Astrocyte (in vitro differentiated cells and primary cell): ENCODE measurements around the gene SPON1. TPM values are rescaled to one million over a fixed set of nuclear protein-coding genes. Genes with fewer than 3 reads are reported as not detected.

ENCODE experiments used
- DNase-seq: peaks from one replicate; pipeline ENCODE4 v3.0.0-alpha.2; 2010; ENCODE audit warnings: low read depth
- FAIRE-seq: peaks from 2 replicates; lab custom pipeline; 2011; peaks lifted over from hg19 to GRCh38; lab: Jason Lieb, UNC
- H2AFZ ChIP-seq: 2 replicates; pipeline ENCODE4 v1.6.0; 2012; ENCODE audit warnings: low read depth, low read length, inconsistent platforms
- H3K27ac ChIP-seq: 2 replicates; pipeline ENCODE4 v1.5.1; 2011; ENCODE audit warnings: low read depth, low read length, inconsistent platforms
- H3K27me3 ChIP-seq: 2 replicates; pipeline ENCODE4 v1.6.0; 2011; ENCODE audit warnings: low read length, inconsistent platforms; ENCODE audit not compliant: insufficient read depth
- H3K36me3 ChIP-seq: 2 replicates; pipeline ENCODE4 v1.5.1; 2011; ENCODE audit warnings: low read length, inconsistent platforms; ENCODE audit not compliant: insufficient read depth
- H3K4me1 ChIP-seq: 2 replicates; pipeline ENCODE4 v1.5.1; 2011; ENCODE audit warnings: low read length, inconsistent platforms; ENCODE audit not compliant: insufficient read depth
- H3K4me2 ChIP-seq: 2 replicates; pipeline ENCODE4 v1.6.0; 2012; ENCODE audit warnings: low read length, inconsistent platforms
- H3K4me3 ChIP-seq: 2 replicates; pipeline ENCODE4 v1.5.1; 2011; ENCODE audit warnings: low read depth, mild to moderate bottlenecking, low read length, inconsistent platforms; ENCODE audit not compliant: insufficient read depth
- H3K79me2 ChIP-seq: 2 replicates; pipeline ENCODE4 v1.6.0; 2012; ENCODE audit warnings: mild to moderate bottlenecking, low read length, inconsistent platforms; ENCODE audit not compliant: insufficient read depth
- H3K9ac ChIP-seq: 2 replicates; pipeline ENCODE4 v1.6.0; 2012; ENCODE audit warnings: mild to moderate bottlenecking, low read length, inconsistent platforms
- H3K9me3 ChIP-seq: 2 replicates; pipeline ENCODE4 v1.5.1; 2012; ENCODE audit warnings: low read depth, mild to moderate bottlenecking, low read length, inconsistent platforms; ENCODE audit not compliant: insufficient read depth
- H4K20me1 ChIP-seq: 2 replicates; pipeline ENCODE4 v1.6.0; 2012; ENCODE audit warnings: low read length, inconsistent platforms; ENCODE audit not compliant: insufficient read depth
- H3K27ac Mint-ChIP-seq: one replicate; pipeline ENCODE4 v1.8.0; 2021; ENCODE audit warnings: mild to moderate bottlenecking, mixed read lengths; ENCODE audit not compliant: unreplicated experiment
- H3K27me3 Mint-ChIP-seq: one replicate; pipeline ENCODE4 v1.8.0; 2021; ENCODE audit warnings: low read depth, mixed read lengths; ENCODE audit not compliant: unreplicated experiment
- H3K36me3 Mint-ChIP-seq: one replicate; pipeline ENCODE4 v1.8.0; 2021; ENCODE audit warnings: low read depth, mixed read lengths; ENCODE audit not compliant: unreplicated experiment
- H3K4me1 Mint-ChIP-seq: one replicate; pipeline ENCODE4 v1.8.0; 2021; ENCODE audit warnings: low read depth, mixed read lengths; ENCODE audit not compliant: unreplicated experiment
- H3K4me3 Mint-ChIP-seq: one replicate; pipeline ENCODE4 v1.8.0; 2021; ENCODE audit warnings: mild to moderate bottlenecking, moderate library complexity, mixed read lengths; ENCODE audit not compliant: unreplicated experiment
- H3K9me3 Mint-ChIP-seq: one replicate; pipeline ENCODE4 v1.8.0; 2021; ENCODE audit warnings: mild to moderate bottlenecking, mixed read lengths; ENCODE audit not compliant: unreplicated experiment
- CTCF ChIP-seq: IDR thresholded peaks from 2 replicates; pipeline ENCODE4 v1.5.1; 2011; ENCODE audit warnings: low read depth, mild to moderate bottlenecking, inconsistent platforms, low read length, moderate library complexity; ENCODE audit not compliant: insufficient read depth
- EZH2 ChIP-seq: IDR thresholded peaks from 2 replicates; pipeline ENCODE4 v1.6.1; 2012; ENCODE audit warnings: mild to moderate bottlenecking, low read length, inconsistent platforms; ENCODE audit not compliant: insufficient read depth
- total RNA-seq: library from RNA; stranded (reverse); gene quantifications from 2 replicates; pipeline ENCODE4 v1.2.1, GENCODE V29; 2021

The SPON1 gene
- total RNA-seq, 1 donor from 2014 or later: 2.0 TPM

- no peaks in the 10 kb centered on the region for H4K20me1 ChIP-seq
- no peaks in the 10 kb centered on the region for H3K4me1 ChIP-seq
- H3K4me3 ChIP-seq: no peak overlapping the region
- TF ChIP-seq CTCF: no peak
- TF ChIP-seq EZH2: no peak
- H3K4me3 Mint-ChIP-seq: no peak overlapping the region
- no peaks in the 10 kb centered on the region for H3K4me1 Mint-ChIP-seq
- H3K36me3 Mint-ChIP-seq: no peaks in the 10 kb centered on the region
- H3K27me3 Mint-ChIP-seq: peaks cover 7% of the 10 kb centered on the region
- H3K9me3 Mint-ChIP-seq: peaks cover 5% of the 10 kb centered on the region
- DNase-seq: no peak
- H3K9me3 ChIP-seq: no peaks in the 10 kb centered on the region
- H2AFZ ChIP-seq: no peak overlapping the region
- H3K27ac Mint-ChIP-seq: no peak overlapping the region
- no peaks in the 10 kb centered on the region for H3K79me2 ChIP-seq
- no peak overlapping the region for H3K27ac ChIP-seq
- no peak overlapping the region for H3K4me2 ChIP-seq
- H3K27me3 ChIP-seq: no peaks in the 10 kb centered on the region
- H3K9ac ChIP-seq: no peak overlapping the region
- H3K36me3 ChIP-seq: no peaks in the 10 kb centered on the region
- FAIRE-seq: no peak
Measured at GRCh38 chr11:14141676-14142075, 179.2 kb downstream of the SPON1 start.

- no peaks in the 10 kb centered on the region for H4K20me1 ChIP-seq
- no peaks in the 10 kb centered on the region for H3K36me3 ChIP-seq
- DNase-seq (no peak), FAIRE-seq (no peak)
- no peaks in the 10 kb centered on the region for H3K79me2 ChIP-seq
- no peak overlapping the region for H3K4me3 ChIP-seq
- H3K4me1 ChIP-seq: no peaks in the 10 kb centered on the region
- H3K9ac ChIP-seq: no peak overlapping the region
- H3K27ac Mint-ChIP-seq: no peak overlapping the region
- H2AFZ ChIP-seq: no peak overlapping the region
- no peaks in the 10 kb centered on the region for H3K36me3 Mint-ChIP-seq
- H3K27me3 ChIP-seq: no peaks in the 10 kb centered on the region
- no peak overlapping the region for H3K4me2 ChIP-seq
- H3K27ac ChIP-seq: no peak overlapping the region
- H3K4me3 Mint-ChIP-seq: no peak overlapping the region
- H3K4me1 Mint-ChIP-seq: no peaks in the 10 kb centered on the region
- H3K9me3 ChIP-seq: no peaks in the 10 kb centered on the region
- no peak for TF ChIP-seq EZH2
- TF ChIP-seq CTCF: no peak
- peaks cover 5% of the 10 kb centered on the region for H3K9me3 Mint-ChIP-seq
- peaks cover 4% of the 10 kb centered on the region for H3K27me3 Mint-ChIP-seq
Measured at GRCh38 chr11:14144934-14145333, 182.4 kb downstream of the SPON1 start.

GRCh38 chr11:14148653-14149273, 186.2 kb downstream of the SPON1 start:
- Histone ChIP-seq H3K4me2 (no peak overlapping the region), H3K9ac (no peak overlapping the region), H3K4me3 (no peak overlapping the region), H3K36me3 (no peaks in the 10 kb centered on the region), H4K20me1 (no peaks in the 10 kb centered on the region), H3K27ac (no peak overlapping the region), H3K79me2 (no peaks in the 10 kb centered on the region), H2AFZ (no peak overlapping the region), H3K9me3 (peaks cover 3% of the 10 kb centered on the region), H3K27me3 (peaks cover 4% of the 10 kb centered on the region), H3K4me1 (no peaks in the 10 kb centered on the region)
- H3K27me3 Mint-ChIP-seq: peaks cover 2% of the 10 kb centered on the region
- TF ChIP-seq EZH2 (no peak), CTCF (peak; percentile 63)
- H3K9me3 Mint-ChIP-seq: peaks cover 9% of the 10 kb centered on the region
- DNase-seq (peak; percentile 6), FAIRE-seq (peak; percentile 69)
- no peak overlapping the region for H3K27ac Mint-ChIP-seq
- no peak overlapping the region for H3K4me3 Mint-ChIP-seq
- H3K36me3 Mint-ChIP-seq: no peaks in the 10 kb centered on the region
- no peaks in the 10 kb centered on the region for H3K4me1 Mint-ChIP-seq
